DMS 273 (cell line): ENCODE measurements around the gene SPEN.
A peak's percentile ranks its signal among the peaks of the same experiment; 100 is the strongest.

Experiments
- DNase-seq: peaks from one replicate; lab custom pipeline; 2025; ENCODE audit not compliant: unreplicated experiment; lab: John Stamatoyannopoulos, UW

The SPEN gene

GRCh38 chr1:15852036-15852827 lies 4.7 kb downstream of the SPEN start:
- DNase-seq: no peak

GRCh38 chr1:15852828-15853302 lies 5.4 kb downstream of the SPEN start:
- DNase-seq: no peak

- DNase-seq: no peak
Measured at GRCh38 chr1:15856888-15857287, 9.4 kb downstream of the SPEN start.

GRCh38 chr1:15858069-15858670 lies 10.7 kb downstream of the SPEN start:
- DNase-seq: no peak

- DNase-seq: no peak
Measured at GRCh38 chr1:15858672-15859372, 11.3 kb downstream of the SPEN start.

- no peak for DNase-seq
Measured at GRCh38 chr1:15863156-15863901, 15.8 kb downstream of the SPEN start.

GRCh38 chr1:15866721-15867201 lies 19.3 kb downstream of the SPEN start:
- no peak for DNase-seq

GRCh38 chr1:15867288-15867687 lies 19.8 kb downstream of the SPEN start:
- DNase-seq: no peak

- no peak for DNase-seq
Measured at GRCh38 chr1:15869413-15869812, 21.9 kb downstream of the SPEN start.

- DNase-seq: no peak
Measured at GRCh38 chr1:15870421-15870820, 22.9 kb downstream of the SPEN start.

- no peak for DNase-seq
Measured at GRCh38 chr1:15874471-15874870, 27.0 kb downstream of the SPEN start.

- peak; percentile 20 for DNase-seq
Measured at GRCh38 chr1:15876357-15877055, 29.0 kb downstream of the SPEN start.

- no peak for DNase-seq
Measured at GRCh38 chr1:15881961-15882360, 34.5 kb downstream of the SPEN start.

GRCh38 chr1:15882665-15883064 lies 35.2 kb downstream of the SPEN start:
- no peak for DNase-seq

GRCh38 chr1:15883326-15883725 lies 35.8 kb downstream of the SPEN start:
- DNase-seq: peak; percentile 17

- no peak for DNase-seq
Measured at GRCh38 chr1:15884477-15884876, 37.0 kb downstream of the SPEN start.

- DNase-seq: no peak
Measured at GRCh38 chr1:15885269-15885668, 37.8 kb downstream of the SPEN start.

GRCh38 chr1:15885701-15886610 lies 38.4 kb downstream of the SPEN start:
- DNase-seq: peak; percentile 97

- no peak for DNase-seq
Measured at GRCh38 chr1:15886611-15887167, 39.2 kb downstream of the SPEN start.
